Endodermal cell (in vitro differentiated cells): ENCODE data around the gene CYP8B1. TPM values are rescaled to one million over a fixed set of nuclear protein-coding genes. Genes with fewer than 3 reads are reported as not detected.
A peak's percentile ranks its signal among the peaks of the same experiment; 100 is the strongest.

ENCODE experiments used
- DNase-seq: peaks from one replicate; pipeline ENCODE4 v3.0.0-alpha.2; 2017
- H3K27ac ChIP-seq: 2 replicates; pipeline ENCODE4 v1.5.1; 2013; ENCODE audit warnings: mild to moderate bottlenecking, low read depth, low read length, moderate library complexity
- H3K27me3 ChIP-seq: 2 replicates; pipeline ENCODE4 v1.6.1; 2013; ENCODE audit warnings: mild to moderate bottlenecking, low read length, moderate library complexity; ENCODE audit not compliant: insufficient read depth, control insufficient read depth, poor library complexity, severe bottlenecking
- H3K36me3 ChIP-seq: 2 replicates; pipeline ENCODE4 v1.7.0; 2013; ENCODE audit warnings: mild to moderate bottlenecking, low read length, moderate library complexity; ENCODE audit not compliant: control insufficient read depth, insufficient read depth
- H3K4me1 ChIP-seq: one replicate; pipeline ENCODE4 v1.7.0; 2013; ENCODE audit warnings: low read length; ENCODE audit not compliant: control insufficient read depth, insufficient read depth
- H3K4me3 ChIP-seq: 2 replicates; pipeline ENCODE4 v1.5.1; 2013; ENCODE audit warnings: mild to moderate bottlenecking, low read length, moderate library complexity
- H3K9ac ChIP-seq: 2 replicates; pipeline ENCODE4 v1.6.1; 2013; ENCODE audit warnings: mild to moderate bottlenecking, low read length, moderate library complexity; ENCODE audit not compliant: poor library complexity, severe bottlenecking; ENCODE audit errors: extremely low read depth
- H3K9me3 ChIP-seq: 2 replicates; pipeline ENCODE4 v1.6.1; 2013; ENCODE audit warnings: mild to moderate bottlenecking, low read length, moderate library complexity; ENCODE audit not compliant: control insufficient read depth
- H3K27ac Mint-ChIP-seq: 2 replicates; pipeline ENCODE4 v1.8.0; 2020; ENCODE audit warnings: mixed read lengths
- H3K27me3 Mint-ChIP-seq: 2 replicates; pipeline ENCODE4 v1.8.0; 2021; ENCODE audit warnings: mild to moderate bottlenecking, mixed read lengths; ENCODE audit not compliant: insufficient read depth
- H3K36me3 Mint-ChIP-seq: 2 replicates; pipeline ENCODE4 v1.8.0; 2020; ENCODE audit warnings: low read depth, mixed read lengths
- H3K4me1 Mint-ChIP-seq: 2 replicates; pipeline ENCODE4 v1.8.0; 2020; ENCODE audit warnings: mixed read lengths
- H3K4me3 Mint-ChIP-seq: 2 replicates; pipeline ENCODE4 v1.8.0; 2020; ENCODE audit warnings: mild to moderate bottlenecking, moderate library complexity, mixed read lengths
- H3K9me3 Mint-ChIP-seq: 2 replicates; pipeline ENCODE4 v1.8.0; 2020; ENCODE audit warnings: mild to moderate bottlenecking, mixed read lengths
- CTCF ChIP-seq: fragments of 200-600 bp; sonication (generic); conservative IDR thresholded peaks from 2 replicates; pipeline ENCODE4 v1.5.0; 2021; ENCODE audit warnings: antibody characterized with exemption, mild to moderate bottlenecking
- WGBS, 2 experiments: methylation state at CpG; one replicate each; pipeline versions ENCODE4 v1.1.5 to v1.1.7; 2013; ENCODE audit warnings: missing lambda C conversion rate in 2 of 2, mixed read lengths in 1 of 2; ENCODE audit not compliant: insufficient coverage in 1 of 2, insufficient read length in 1 of 2; 5-methylcytosine and 5-hydroxymethylcytosine counted together
- total RNA-seq, 2 donors: library from RNA; stranded (reverse); fragmentation: NEBNext Ultra II Directional in 1 of 2; extraction: Animal tissue kit (Norgen Biotek cat#: 25700) in 1 of 2; gene quantifications; 2 replicates in 1 of 2; 3 replicates in 1 of 2; pipeline ENCODE4 v1.2.1, GENCODE V29; 2021

Gene CYP8B1
- total RNA-seq, 2 donors from 2014 or later = not detected

- Histone ChIP-seq H3K4me3 (no peak overlapping the region), H3K9me3 (no peaks in the 10 kb centered on the region), H3K9ac (no peak overlapping the region), H3K27ac (no peak overlapping the region), H3K4me1 (peaks cover 6% of the 10 kb centered on the region), H3K27me3 (no peaks in the 10 kb centered on the region), H3K36me3 (no peaks in the 10 kb centered on the region)
- DNase-seq = no peak
- 90 to 91% methylated on average over 4 of the region's 4 CpGs for WGBS, 2 experiments
- Mint-ChIP-seq H3K4me3 (no peak overlapping the region), H3K9me3 (no peaks in the 10 kb centered on the region), H3K4me1 (peaks cover 12% of the 10 kb centered on the region), H3K27me3 (no peaks in the 10 kb centered on the region), H3K27ac (no peak overlapping the region), H3K36me3 (no peaks in the 10 kb centered on the region)
- no peak for TF ChIP-seq CTCF
These were observed 30.9 kb downstream of the CYP8B1 start for GRCh38 chr3:42844815-42845214.

DNA sequence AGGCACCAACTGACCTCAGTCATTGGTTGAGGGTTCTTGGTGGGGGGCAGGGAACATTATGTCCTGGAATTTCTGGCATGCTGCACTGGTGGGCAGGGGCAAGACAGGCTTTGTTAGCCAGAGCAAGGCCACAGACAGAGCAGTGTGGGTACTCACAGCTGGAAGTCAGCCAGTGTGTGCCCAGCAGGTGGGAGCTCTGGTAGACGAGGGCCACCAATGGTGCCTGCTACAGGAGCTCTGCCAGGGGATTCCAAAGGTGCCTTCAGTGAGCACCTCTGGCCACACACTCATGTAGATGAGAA is 31.3 kb downstream of the CYP8B1 start:
- no peak overlapping the region for H3K4me3 ChIP-seq
- whole genome bisulfite sequencing, 2 experiments = 29 to 67% methylated on average over 1 of the region's 1 CpG
- H3K4me1 Mint-ChIP-seq = peaks cover 12% of the 10 kb centered on the region
- H3K9me3 ChIP-seq = no peaks in the 10 kb centered on the region
- no peaks in the 10 kb centered on the region for H3K36me3 Mint-ChIP-seq
- H3K4me1 ChIP-seq = peaks cover 6% of the 10 kb centered on the region
- TF ChIP-seq CTCF = no peak
- no peaks in the 10 kb centered on the region for H3K9me3 Mint-ChIP-seq
- peak; percentile 60 for DNase-seq
- H3K9ac ChIP-seq = no peak overlapping the region
- no peak overlapping the region for H3K27ac Mint-ChIP-seq
- H3K27me3 Mint-ChIP-seq = no peaks in the 10 kb centered on the region
- no peak overlapping the region for H3K27ac ChIP-seq
- no peaks in the 10 kb centered on the region for H3K27me3 ChIP-seq
- no peak overlapping the region for H3K4me3 Mint-ChIP-seq
- H3K36me3 ChIP-seq = no peaks in the 10 kb centered on the region

- H3K4me3 ChIP-seq = no peak overlapping the region
- no peaks in the 10 kb centered on the region for H3K27me3 Mint-ChIP-seq
- no peak overlapping the region for H3K4me3 Mint-ChIP-seq
- H3K27ac Mint-ChIP-seq = no peak overlapping the region
- peaks cover 12% of the 10 kb centered on the region for H3K4me1 Mint-ChIP-seq
- WGBS, 2 experiments = 91 to 94% methylated on average over 3 to 6 of the region's 6 CpGs
- TF ChIP-seq CTCF = no peak
- no peaks in the 10 kb centered on the region for H3K36me3 Mint-ChIP-seq
- peaks cover 6% of the 10 kb centered on the region for H3K4me1 ChIP-seq
- no peaks in the 10 kb centered on the region for H3K36me3 ChIP-seq
- H3K9me3 Mint-ChIP-seq = no peaks in the 10 kb centered on the region
- no peak overlapping the region for H3K27ac ChIP-seq
- no peak overlapping the region for H3K9ac ChIP-seq
- H3K9me3 ChIP-seq = no peaks in the 10 kb centered on the region
- no peaks in the 10 kb centered on the region for H3K27me3 ChIP-seq
- DNase-seq = no peak
These were observed 31.8 kb downstream of the CYP8B1 start for GRCh38 chr3:42843713-42844411.
